ENCODE data around the gene RANBP3L. TPM values are rescaled to one million over a fixed set of nuclear protein-coding genes. Genes with fewer than 3 reads are reported as not detected.

RANBP3L gene
- total RNA-seq, 2 donors from 2014 or later = not detected

GRCh38 chr5:36267905-36268304, 33.8 kb downstream of the RANBP3L start:
- ATAC-seq = no peak
- no peaks in the 10 kb centered on the region for H3K36me3 Mint-ChIP-seq
- DNase-seq (ENCODE audit: low spot score in 2 of 2) = no peak
- H3K9me3 Mint-ChIP-seq = no peaks in the 10 kb centered on the region
- no peak overlapping the region for H3K27ac Mint-ChIP-seq

DNA sequence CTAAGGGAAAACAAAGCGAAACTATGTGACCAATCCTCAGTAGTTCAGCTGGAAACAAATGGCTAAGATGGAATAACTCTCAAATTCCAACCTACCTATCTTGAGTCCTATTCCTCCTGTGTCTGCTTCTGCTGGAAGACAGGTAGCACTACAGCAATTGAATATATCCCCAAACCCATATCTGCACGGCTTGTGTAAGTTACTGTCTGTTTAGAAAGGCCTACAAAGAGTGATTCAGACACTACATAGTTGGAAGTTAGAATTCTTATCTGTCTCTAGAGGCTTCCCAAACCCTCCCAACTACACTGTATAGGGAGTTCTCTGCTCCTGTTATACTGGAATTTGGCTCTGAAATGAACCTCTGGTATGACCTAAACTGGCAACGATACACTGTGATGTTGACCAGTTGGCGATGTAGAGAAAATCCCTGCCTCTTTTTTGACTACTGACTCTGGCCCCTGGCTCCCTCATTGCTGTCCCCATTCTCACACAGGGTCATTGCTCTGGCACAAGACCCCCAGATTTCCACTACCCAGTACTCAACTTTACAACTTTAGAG, 37.4 kb downstream of the RANBP3L start:
- ATAC-seq = no peak
- H3K27ac Mint-ChIP-seq = no peak overlapping the region

DNA sequence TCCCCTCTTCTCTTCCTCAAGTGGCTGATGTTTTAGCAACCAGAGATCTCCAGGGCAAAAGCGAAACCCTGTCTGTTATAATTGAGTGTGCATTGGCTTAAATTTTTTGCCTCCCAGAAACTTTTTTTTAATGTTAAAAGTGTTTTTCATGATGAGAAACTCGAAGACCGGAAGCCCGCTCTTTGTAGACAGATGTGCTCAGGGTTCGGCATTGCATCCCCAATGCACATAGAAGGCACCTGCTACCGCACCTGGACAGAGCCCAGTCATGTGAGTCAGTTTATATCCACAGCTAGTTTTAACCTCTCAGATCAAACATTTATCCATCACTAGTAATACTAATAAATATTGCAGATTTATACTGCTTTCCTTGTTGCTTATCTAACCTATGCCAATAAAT, 40.5 kb downstream of the RANBP3L start:
- DNase-seq (ENCODE audit: low spot score in 2 of 2) (no peak), ATAC-seq (no peak)
- Mint-ChIP-seq H3K27ac (no peak overlapping the region), H3K36me3 (no peaks in the 10 kb centered on the region), H3K9me3 (no peaks in the 10 kb centered on the region)

More for the DNA sequence above, 37.4 kb downstream of the RANBP3L start:
- Mint-ChIP-seq H3K9me3 (no peaks in the 10 kb centered on the region), H3K36me3 (no peaks in the 10 kb centered on the region)
- DNase-seq (ENCODE audit: low spot score in 2 of 2) = no peak

- DNase-seq (ENCODE audit: low spot score in 2 of 2) (no peak), ATAC-seq (no peak)
- Mint-ChIP-seq H3K36me3 (no peaks in the 10 kb centered on the region), H3K9me3 (no peaks in the 10 kb centered on the region), H3K27ac (no peak overlapping the region)
Measured at GRCh38 chr5:36253575-36253974, 48.1 kb downstream of the RANBP3L start.

- H3K9me3 Mint-ChIP-seq = no peaks in the 10 kb centered on the region
- H3K36me3 Mint-ChIP-seq = no peaks in the 10 kb centered on the region
- no peak for DNase-seq (ENCODE audit: low spot score in 2 of 2)
- no peak for ATAC-seq
- H3K27ac Mint-ChIP-seq = no peak overlapping the region
Measured at GRCh38 chr5:36252722-36253365, 48.9 kb downstream of the RANBP3L start.

- Mint-ChIP-seq H3K36me3 (no peaks in the 10 kb centered on the region), H3K27ac (no peak overlapping the region), H3K9me3 (no peaks in the 10 kb centered on the region)
- ATAC-seq (no peak), DNase-seq (ENCODE audit: low spot score in 2 of 2) (no peak)
Measured at GRCh38 chr5:36251218-36251617, 50.5 kb downstream of the RANBP3L start.

GRCh38 chr5:36250427-36250826, 51.3 kb downstream of the RANBP3L start:
- DNase-seq (ENCODE audit: low spot score in 2 of 2) (no peak), ATAC-seq (no peak)
- no peaks in the 10 kb centered on the region for H3K9me3 Mint-ChIP-seq
- no peak overlapping the region for H3K27ac Mint-ChIP-seq
- H3K36me3 Mint-ChIP-seq = no peaks in the 10 kb centered on the region

DNA sequence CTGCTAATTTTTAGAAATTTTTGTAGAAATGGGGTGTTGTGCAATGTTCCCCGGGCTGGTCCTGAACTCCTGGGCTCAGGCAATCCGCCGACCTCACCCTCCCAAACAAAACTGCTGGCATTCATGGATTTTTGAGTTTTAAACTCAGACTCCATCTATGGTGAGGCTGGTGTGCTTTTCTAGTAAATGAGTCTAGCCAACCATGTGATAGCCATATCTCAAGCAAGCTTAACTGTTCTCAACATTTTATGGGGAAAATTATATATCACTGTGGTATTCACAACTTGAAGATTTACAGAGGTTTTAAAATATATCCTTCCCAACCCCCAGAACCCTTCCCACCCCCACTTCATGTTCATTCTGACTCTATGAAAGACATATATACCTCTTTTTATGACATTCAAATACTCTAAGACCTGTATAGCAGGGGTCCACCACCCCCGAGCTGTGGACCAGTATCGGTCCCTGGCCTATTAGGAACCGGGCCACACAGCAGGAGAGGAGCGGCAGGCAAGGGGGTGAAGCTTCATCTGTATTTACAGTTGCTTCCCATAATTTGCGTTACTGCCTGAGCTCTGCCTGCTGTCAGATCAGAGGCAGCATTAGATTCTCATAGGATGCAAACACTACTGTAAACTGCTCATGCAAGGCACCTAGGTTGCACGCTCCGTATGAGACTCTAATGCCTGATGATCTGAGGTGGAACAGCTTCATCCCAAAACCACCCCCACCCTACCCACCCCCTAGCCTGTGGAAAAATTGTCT, 55.5 kb downstream of the RANBP3L start:
- DNase-seq (ENCODE audit: low spot score in 2 of 2) (no peak), ATAC-seq (no peak)
- no peaks in the 10 kb centered on the region for H3K36me3 Mint-ChIP-seq
- H3K9me3 Mint-ChIP-seq = no peaks in the 10 kb centered on the region
- H3K27ac Mint-ChIP-seq = no peak overlapping the region

- no peaks in the 10 kb centered on the region for H3K9me3 Mint-ChIP-seq
- H3K36me3 Mint-ChIP-seq = no peaks in the 10 kb centered on the region
- no peak for ATAC-seq
- no peak for DNase-seq (ENCODE audit: low spot score in 2 of 2)
- H3K27ac Mint-ChIP-seq = peak overlapping the region; percentile 12 to 95
Measured at GRCh38 chr5:36244076-36244475, 57.6 kb downstream of the RANBP3L start.

- Mint-ChIP-seq H3K36me3 (no peaks in the 10 kb centered on the region), H3K9me3 (no peaks in the 10 kb centered on the region), H3K27ac (peak overlapping the region in 1 of 2 donors; percentile 95)
- DNase-seq (ENCODE audit: low spot score in 2 of 2) = no peak
- no peak for ATAC-seq
Measured at GRCh38 chr5:36243653-36244052, 58.0 kb downstream of the RANBP3L start.

DNA sequence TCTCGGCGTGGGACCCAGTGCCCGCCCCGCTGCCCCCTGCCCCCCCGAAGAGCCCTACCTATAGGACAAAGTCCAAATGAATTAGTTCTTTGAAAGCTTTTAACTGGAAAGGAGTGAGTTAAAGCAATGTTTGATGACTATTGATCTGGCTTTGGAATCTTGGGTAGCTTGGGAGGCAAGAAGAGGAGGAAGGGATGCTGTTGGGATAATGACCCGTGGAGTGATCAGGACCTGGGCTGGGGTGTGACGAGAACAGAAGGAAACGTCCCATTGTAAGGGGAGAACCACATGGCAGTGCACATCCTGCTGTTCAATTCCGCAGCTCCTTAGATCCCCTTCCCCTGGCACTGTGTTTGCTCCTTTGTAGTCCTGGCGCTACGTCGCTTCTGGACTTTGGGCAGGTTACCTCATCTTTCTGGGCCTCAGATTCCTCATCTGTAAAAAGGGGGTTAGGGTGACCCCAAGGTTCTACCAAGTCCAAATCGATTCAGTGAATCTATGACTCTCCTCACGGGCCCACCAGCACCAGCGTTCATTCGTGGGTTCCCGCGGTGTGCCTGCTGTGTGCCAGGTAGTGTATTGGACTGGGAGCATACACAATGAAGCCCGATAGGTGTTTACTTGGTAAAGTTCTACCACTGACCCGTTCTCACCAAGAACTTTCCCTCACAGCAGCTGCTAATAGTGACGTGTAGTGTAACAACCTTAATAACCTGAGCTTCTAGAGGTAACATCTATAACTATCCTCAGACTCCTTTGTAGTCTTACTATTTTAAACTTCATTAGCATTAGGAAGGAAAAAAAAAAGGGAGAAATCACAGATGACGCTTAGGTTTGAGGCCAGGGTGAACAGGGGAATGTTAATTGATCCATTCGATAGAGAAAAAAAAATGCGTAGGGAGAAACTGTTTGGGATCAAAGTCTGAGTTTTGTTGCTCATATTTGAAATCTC, 58.9 kb downstream of the RANBP3L start:
- H3K27ac Mint-ChIP-seq = peak overlapping the region; percentile 44 to 95
- ATAC-seq = no peak
- H3K36me3 Mint-ChIP-seq = no peaks in the 10 kb centered on the region
- H3K9me3 Mint-ChIP-seq = no peaks in the 10 kb centered on the region
- DNase-seq (ENCODE audit: low spot score in 2 of 2) = no peak

DNA sequence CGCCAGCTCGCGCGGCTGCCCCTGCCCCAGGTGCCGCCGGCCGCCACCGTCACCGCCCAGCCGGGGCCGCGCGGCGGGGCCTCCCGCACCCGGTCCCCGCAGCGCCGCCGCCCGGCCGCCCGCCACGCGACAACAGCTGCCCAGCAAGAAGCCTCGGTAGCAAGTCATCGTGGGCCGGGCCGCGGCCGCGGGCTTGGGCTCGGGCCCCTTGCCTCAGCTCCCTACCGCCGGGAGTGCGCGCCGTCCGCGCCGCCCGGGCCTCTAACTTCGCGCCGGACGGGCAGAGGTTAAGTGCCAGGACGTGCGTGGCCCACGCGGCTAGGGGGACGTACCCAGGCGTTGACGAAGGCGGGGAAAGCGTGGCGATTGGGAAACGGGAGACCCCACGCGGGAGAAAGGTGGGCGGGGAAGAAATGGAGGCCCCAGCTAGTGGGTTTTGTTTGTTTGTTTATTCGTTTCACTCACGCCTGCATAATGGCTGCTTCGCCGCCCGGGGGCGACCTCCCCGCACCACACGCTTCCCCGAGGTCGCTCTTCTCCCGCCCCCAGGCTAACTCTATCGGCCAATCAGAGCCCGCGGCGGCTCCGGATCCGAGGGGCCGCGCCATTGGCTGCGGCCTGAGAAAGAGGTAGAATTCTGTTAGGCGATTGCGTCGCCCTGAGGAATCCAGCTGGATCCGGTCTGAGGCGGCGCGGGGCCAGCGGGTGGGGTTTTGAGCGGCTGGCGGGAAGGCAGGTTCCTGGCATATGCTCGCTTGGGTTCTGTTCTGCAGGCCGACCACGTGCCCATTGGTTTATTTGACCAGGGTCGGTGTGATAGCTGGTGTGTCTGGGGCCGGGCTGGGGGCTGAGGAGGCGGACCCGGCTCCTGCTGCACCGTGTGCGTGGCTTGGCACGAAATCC, 59.8 kb downstream of the RANBP3L start, which contains the start of gene NADK2:
TSS of gene NADK2 (minus strand) at position 295 of the 903 bp plus-strand sequence. CDS start at position 168, 127 bp downstream.
- no peaks in the 10 kb centered on the region for H3K9me3 Mint-ChIP-seq
- no peaks in the 10 kb centered on the region for H3K36me3 Mint-ChIP-seq
- H3K27ac Mint-ChIP-seq = peak within 1 kb of the TSS; percentile 88 to 95
- DNase-seq (ENCODE audit: low spot score in 2 of 2) (peak; percentile 89 to 94), ATAC-seq (peak; percentile 90 to 93)

DNA sequence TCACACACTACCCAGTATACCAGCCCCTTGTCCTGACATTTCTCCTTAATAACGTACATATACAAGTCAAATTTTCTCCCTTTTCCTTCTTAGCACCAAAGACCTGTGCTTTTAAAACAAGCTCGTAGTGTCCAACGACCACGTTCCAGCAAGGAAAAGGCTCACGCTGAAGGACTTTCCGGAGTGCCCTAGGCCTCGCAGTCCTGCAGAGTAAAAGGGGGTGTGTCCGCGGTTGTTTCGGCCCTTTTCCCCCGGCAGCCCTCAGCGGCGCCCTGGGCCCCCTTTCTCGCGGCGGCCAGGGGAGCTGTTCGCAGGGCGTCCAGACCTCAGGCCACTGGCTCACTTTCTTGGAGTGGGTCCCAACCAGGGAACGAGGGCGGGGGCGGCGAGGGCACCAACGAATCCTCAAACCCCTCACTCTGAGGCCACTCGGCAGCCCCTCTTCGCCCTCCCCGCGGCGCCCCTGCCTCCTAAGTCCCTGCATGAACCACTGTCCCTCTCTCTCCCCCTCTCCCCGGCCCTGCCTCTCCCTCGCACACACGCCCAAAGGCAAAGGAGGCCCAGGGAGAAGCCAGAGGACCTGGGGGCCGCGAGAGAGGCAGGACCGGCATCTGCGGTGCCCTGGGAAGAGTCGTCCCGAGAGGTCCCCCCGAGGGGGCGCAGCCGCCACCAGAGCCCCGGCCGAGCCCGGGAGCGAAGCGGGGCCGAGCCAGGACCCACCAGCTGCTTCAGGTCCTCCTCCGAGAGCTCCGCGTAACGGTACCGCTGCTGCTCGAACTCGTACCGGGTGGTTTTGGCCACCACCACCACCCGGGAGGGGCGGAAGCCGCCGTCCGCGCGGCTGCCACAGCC, 60.7 kb downstream of the RANBP3L start:
- Mint-ChIP-seq H3K36me3 (no peaks in the 10 kb centered on the region), H3K27ac (peak overlapping the region; percentile 62 to 95), H3K9me3 (no peaks in the 10 kb centered on the region)
- DNase-seq (ENCODE audit: low spot score in 2 of 2) = peak; percentile 35 to 60
- ATAC-seq = peak; percentile 0 to 1

- Mint-ChIP-seq H3K36me3 (no peaks in the 10 kb centered on the region), H3K9me3 (no peaks in the 10 kb centered on the region), H3K27ac (peak overlapping the region; percentile 5 to 18)
- DNase-seq (ENCODE audit: low spot score in 2 of 2) (no peak), ATAC-seq (no peak)
Measured at GRCh38 chr5:36239370-36240293, 62.1 kb downstream of the RANBP3L start.
